Neural cell (in vitro differentiated cells): ENCODE measurements around the gene CHCHD3. TPM values are rescaled to one million over a fixed set of nuclear protein-coding genes. Genes with fewer than 3 reads are reported as not detected.

Experiments
- H2AFZ ChIP-seq: fragments of 200-600, 300-800 bp; sonication (generic), shearing (Covaris generic); 2 replicates; pipeline ENCODE4 v1.6.0; 2014; ENCODE audit warnings: low read depth, mild to moderate bottlenecking, antibody characterized with exemption, low read length, moderate library complexity
- H3F3A ChIP-seq: fragments of 200-600 bp; shearing (Covaris generic); 2 replicates; pipeline ENCODE4 v1.6.1; 2016; ENCODE audit warnings: mild to moderate bottlenecking, moderate library complexity, mixed read lengths, antibody characterized with exemption, low read length; ENCODE audit not compliant: insufficient read depth, poor library complexity, severe bottlenecking
- H3K27ac ChIP-seq: fragments of 200-600, 300-800 bp; sonication (generic), shearing (Covaris generic); 2 replicates; pipeline ENCODE4 v1.5.1; 2014; ENCODE audit warnings: mild to moderate bottlenecking, low read length, moderate library complexity
- H3K27me3 ChIP-seq: fragments of 300-800, 200-600 bp; sonication (generic), shearing (Covaris generic); 2 replicates; pipeline ENCODE4 v1.6.0; 2014; ENCODE audit warnings: mild to moderate bottlenecking, low read depth, low read length, moderate library complexity; ENCODE audit not compliant: insufficient read depth
- H3K36me3 ChIP-seq: fragments of 300-800, 200-600 bp; sonication (generic), shearing (Covaris generic); 2 replicates; pipeline ENCODE4 v1.5.1; 2014; ENCODE audit warnings: mild to moderate bottlenecking, antibody characterized with exemption, low read length, moderate library complexity; ENCODE audit not compliant: insufficient read depth
- H3K4me2 ChIP-seq: fragments of 300-800, 200-600 bp; sonication (generic), shearing (Covaris generic); 2 replicates; pipeline ENCODE4 v1.6.0; 2014; ENCODE audit warnings: mild to moderate bottlenecking, low read length
- H3K4me3 ChIP-seq: fragments of 300-800, 200-600 bp; sonication (generic), shearing (Covaris generic); 2 replicates; pipeline ENCODE4 v1.5.1; 2014; ENCODE audit warnings: mild to moderate bottlenecking, low read length, moderate library complexity
- H3K79me2 ChIP-seq: fragments of 200-600 bp; shearing (Covaris generic); replicated peaks from 2 replicates; pipeline ENCODE4 v1.6.0; 2014; ENCODE audit warnings: mild to moderate bottlenecking, low read length, moderate library complexity; ENCODE audit not compliant: insufficient read depth
- H3K9ac ChIP-seq: fragments of 300-800, 200-600 bp; sonication (generic), shearing (Covaris generic); 2 replicates; pipeline ENCODE4 v1.6.1; 2016; ENCODE audit warnings: mild to moderate bottlenecking, low read length, mixed read lengths
- H3K9me2 ChIP-seq: fragments of 200-600 bp; shearing (Covaris generic); 2 replicates; pipeline ENCODE4 v1.6.1; 2016; ENCODE audit warnings: mild to moderate bottlenecking, low read length, mixed read lengths; ENCODE audit not compliant: insufficient read depth
- H3K9me3 ChIP-seq: fragments of 200-600, 300-800 bp; sonication (generic), shearing (Covaris generic); 2 replicates; pipeline ENCODE4 v1.6.1; 2016; ENCODE audit warnings: mild to moderate bottlenecking, mixed run types, low read length, moderate library complexity, mixed read lengths
- H4K20me1 ChIP-seq: fragments of 200-600 bp; shearing (Covaris generic); 2 replicates; pipeline ENCODE4 v1.6.1; 2016; ENCODE audit warnings: mild to moderate bottlenecking, mixed run types; ENCODE audit not compliant: insufficient read depth
- EP300 ChIP-seq: fragments of 450-650 bp; conservative IDR thresholded peaks from 2 replicates; pipeline ENCODE4 v1.6.1; 2014; ENCODE audit warnings: antibody characterized with exemption, mild to moderate bottlenecking, moderate library complexity; ENCODE audit not compliant: poor library complexity, severe bottlenecking
- EZH2 ChIP-seq: fragments of 200-600, 300-800 bp; shearing (Covaris generic), sonication (generic); IDR thresholded peaks from 2 replicates; pipeline ENCODE4 v1.6.1; 2014; ENCODE audit warnings: antibody characterized with exemption, low read length, borderline replicate concordance, mild to moderate bottlenecking; ENCODE audit not compliant: insufficient read depth, poor library complexity, severe bottlenecking
- MXI1 ChIP-seq: fragments of 450-650 bp; conservative IDR thresholded peaks from 2 replicates; pipeline ENCODE4 v1.6.1; 2014; ENCODE audit warnings: antibody characterized with exemption, mild to moderate bottlenecking; ENCODE audit not compliant: poor library complexity, severe bottlenecking
- POLR2AphosphoS5 ChIP-seq: IDR thresholded peaks from 2 replicates; pipeline ENCODE4 v1.6.1; 2012
- RAD21 ChIP-seq: fragments of 450-650 bp; conservative IDR thresholded peaks from 2 replicates; pipeline ENCODE4 v1.6.1; 2014; ENCODE audit warnings: antibody characterized with exemption, mild to moderate bottlenecking, moderate library complexity
- SMC3 ChIP-seq: fragments of 450-650 bp; conservative IDR thresholded peaks from 2 replicates; pipeline ENCODE4 v1.6.1; 2014; ENCODE audit warnings: antibody characterized with exemption, mild to moderate bottlenecking, moderate library complexity; ENCODE audit not compliant: poor library complexity
- TAF1 ChIP-seq: IDR thresholded peaks from 2 replicates; pipeline ENCODE4 v1.6.1; 2012; ENCODE audit warnings: low read depth
- polyA plus RNA-seq: library from polyadenylated mRNA; depleted of rRNA; stranded (reverse); fragments of >200 nt; gene quantifications from 2 replicates; pipeline ENCODE4 v1.2.3, GENCODE V29; 2014
- TF ChIP-seq, protein P1 (sequence below): IDR thresholded peaks from 2 replicates; pipeline ENCODE4 v1.6.1; 2012; ENCODE audit warnings: borderline replicate concordance
- TF ChIP-seq, protein P2 (sequence below): fragments of 450-650 bp; IDR thresholded peaks from 2 replicates; pipeline ENCODE4 v1.5.1; 2014; ENCODE audit warnings: antibody characterized with exemption, mild to moderate bottlenecking, moderate library complexity; ENCODE audit not compliant: poor library complexity, severe bottlenecking

CHCHD3 gene
- polyA plus RNA-seq, 1 donor from 2014 or later = 89.9 TPM

DNA sequence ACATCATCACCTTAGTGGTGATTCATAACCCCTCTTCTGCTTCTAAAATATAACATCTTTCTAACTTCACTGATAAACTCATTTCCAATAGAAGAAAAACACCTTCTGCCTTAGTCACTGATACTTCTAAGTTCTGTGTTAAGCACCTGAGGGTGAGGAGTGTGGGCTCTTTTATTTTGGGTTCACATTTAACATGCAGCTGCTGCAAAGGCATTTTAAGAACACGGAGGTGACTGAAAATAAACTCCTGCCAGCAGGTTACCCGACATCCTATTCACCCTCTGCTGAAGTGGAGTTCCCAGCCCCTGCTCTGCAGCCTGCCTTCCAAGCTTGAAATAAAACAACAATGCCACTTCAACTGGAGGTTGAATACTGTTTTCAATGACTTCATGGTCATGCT lies 302.7 kb downstream of the CHCHD3 start:
- no peaks in the 10 kb centered on the region for H3K79me2 ChIP-seq
- no peak overlapping the region for H3K9ac ChIP-seq
- H2AFZ ChIP-seq = no peak overlapping the region
- H3F3A ChIP-seq = no peaks in the 10 kb centered on the region
- no peaks in the 10 kb centered on the region for H3K9me3 ChIP-seq
- no peak overlapping the region for H3K4me3 ChIP-seq
- H3K27me3 ChIP-seq = no peaks in the 10 kb centered on the region
- H3K4me2 ChIP-seq = no peak overlapping the region
- no peaks in the 10 kb centered on the region for H3K36me3 ChIP-seq
- TF ChIP-seq SMC3 (no peak), MXI1 (no peak), TAF1 (no peak), EZH2 (no peak), RAD21 (no peak), POLR2AphosphoS5 (no peak), EP300 (no peak)
- TF ChIP-seq, protein P1, sequence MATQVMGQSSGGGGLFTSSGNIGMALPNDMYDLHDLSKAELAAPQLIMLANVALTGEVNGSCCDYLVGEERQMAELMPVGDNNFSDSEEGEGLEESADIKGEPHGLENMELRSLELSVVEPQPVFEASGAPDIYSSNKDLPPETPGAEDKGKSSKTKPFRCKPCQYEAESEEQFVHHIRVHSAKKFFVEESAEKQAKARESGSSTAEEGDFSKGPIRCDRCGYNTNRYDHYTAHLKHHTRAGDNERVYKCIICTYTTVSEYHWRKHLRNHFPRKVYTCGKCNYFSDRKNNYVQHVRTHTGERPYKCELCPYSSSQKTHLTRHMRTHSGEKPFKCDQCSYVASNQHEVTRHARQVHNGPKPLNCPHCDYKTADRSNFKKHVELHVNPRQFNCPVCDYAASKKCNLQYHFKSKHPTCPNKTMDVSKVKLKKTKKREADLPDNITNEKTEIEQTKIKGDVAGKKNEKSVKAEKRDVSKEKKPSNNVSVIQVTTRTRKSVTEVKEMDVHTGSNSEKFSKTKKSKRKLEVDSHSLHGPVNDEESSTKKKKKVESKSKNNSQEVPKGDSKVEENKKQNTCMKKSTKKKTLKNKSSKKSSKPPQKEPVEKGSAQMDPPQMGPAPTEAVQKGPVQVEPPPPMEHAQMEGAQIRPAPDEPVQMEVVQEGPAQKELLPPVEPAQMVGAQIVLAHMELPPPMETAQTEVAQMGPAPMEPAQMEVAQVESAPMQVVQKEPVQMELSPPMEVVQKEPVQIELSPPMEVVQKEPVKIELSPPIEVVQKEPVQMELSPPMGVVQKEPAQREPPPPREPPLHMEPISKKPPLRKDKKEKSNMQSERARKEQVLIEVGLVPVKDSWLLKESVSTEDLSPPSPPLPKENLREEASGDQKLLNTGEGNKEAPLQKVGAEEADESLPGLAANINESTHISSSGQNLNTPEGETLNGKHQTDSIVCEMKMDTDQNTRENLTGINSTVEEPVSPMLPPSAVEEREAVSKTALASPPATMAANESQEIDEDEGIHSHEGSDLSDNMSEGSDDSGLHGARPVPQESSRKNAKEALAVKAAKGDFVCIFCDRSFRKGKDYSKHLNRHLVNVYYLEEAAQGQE = no peak
- TF ChIP-seq, protein P2, sequence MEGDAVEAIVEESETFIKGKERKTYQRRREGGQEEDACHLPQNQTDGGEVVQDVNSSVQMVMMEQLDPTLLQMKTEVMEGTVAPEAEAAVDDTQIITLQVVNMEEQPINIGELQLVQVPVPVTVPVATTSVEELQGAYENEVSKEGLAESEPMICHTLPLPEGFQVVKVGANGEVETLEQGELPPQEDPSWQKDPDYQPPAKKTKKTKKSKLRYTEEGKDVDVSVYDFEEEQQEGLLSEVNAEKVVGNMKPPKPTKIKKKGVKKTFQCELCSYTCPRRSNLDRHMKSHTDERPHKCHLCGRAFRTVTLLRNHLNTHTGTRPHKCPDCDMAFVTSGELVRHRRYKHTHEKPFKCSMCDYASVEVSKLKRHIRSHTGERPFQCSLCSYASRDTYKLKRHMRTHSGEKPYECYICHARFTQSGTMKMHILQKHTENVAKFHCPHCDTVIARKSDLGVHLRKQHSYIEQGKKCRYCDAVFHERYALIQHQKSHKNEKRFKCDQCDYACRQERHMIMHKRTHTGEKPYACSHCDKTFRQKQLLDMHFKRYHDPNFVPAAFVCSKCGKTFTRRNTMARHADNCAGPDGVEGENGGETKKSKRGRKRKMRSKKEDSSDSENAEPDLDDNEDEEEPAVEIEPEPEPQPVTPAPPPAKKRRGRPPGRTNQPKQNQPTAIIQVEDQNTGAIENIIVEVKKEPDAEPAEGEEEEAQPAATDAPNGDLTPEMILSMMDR = no peak
- no peaks in the 10 kb centered on the region for H4K20me1 ChIP-seq
- no peaks in the 10 kb centered on the region for H3K9me2 ChIP-seq
- no peak overlapping the region for H3K27ac ChIP-seq

DNA sequence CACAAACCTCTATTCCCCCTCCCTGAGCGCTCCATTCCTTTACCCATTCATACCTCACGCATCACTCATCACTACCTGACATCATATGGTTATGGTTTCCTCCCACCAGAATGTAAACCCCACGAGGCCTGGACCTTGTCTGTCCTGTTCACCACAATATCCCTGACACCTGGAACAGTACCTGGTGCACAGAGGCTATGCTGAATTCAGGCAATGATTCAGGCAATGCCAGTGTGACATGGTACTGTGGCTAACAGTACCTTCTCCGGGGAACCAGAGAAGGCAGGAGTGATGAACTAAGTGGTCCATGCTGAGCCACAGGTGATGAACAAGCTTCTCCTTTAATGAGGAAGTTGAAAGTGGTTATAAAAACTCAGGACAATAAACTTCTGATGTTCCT lies 303.1 kb downstream of the CHCHD3 start:
- H3K9ac ChIP-seq = no peak overlapping the region
- TF ChIP-seq EP300 (no peak), TAF1 (no peak), MXI1 (no peak), EZH2 (no peak), POLR2AphosphoS5 (no peak), RAD21 (no peak), SMC3 (no peak)
- TF ChIP-seq, protein P2 = no peak
- TF ChIP-seq, protein P1 = no peak
- H3K9me2 ChIP-seq = no peaks in the 10 kb centered on the region
- H3K79me2 ChIP-seq = no peaks in the 10 kb centered on the region
- no peak overlapping the region for H3K4me2 ChIP-seq
- H3K27ac ChIP-seq = no peak overlapping the region
- H3K9me3 ChIP-seq = no peaks in the 10 kb centered on the region
- H3K4me3 ChIP-seq = no peak overlapping the region
- no peaks in the 10 kb centered on the region for H4K20me1 ChIP-seq
- no peaks in the 10 kb centered on the region for H3K27me3 ChIP-seq
- H2AFZ ChIP-seq = no peak overlapping the region
- no peaks in the 10 kb centered on the region for H3K36me3 ChIP-seq
- H3F3A ChIP-seq = no peaks in the 10 kb centered on the region
